ENCODE data around the gene CEACAM21. TPM values are rescaled to one million over a fixed set of nuclear protein-coding genes. Genes with fewer than 3 reads are reported as not detected.

The CEACAM21 gene
- total RNA-seq, 4 donors from 2014 or later: 0.37 to 3.5 (median 1.4) TPM

Other genes with a start within 250 kb of the CEACAM21 start
- 10 to 100 TPM; 17.6 to 43.0 (median 25.2) TPM for gene TGFB1, start 222.2 kb upstream of the CEACAM21 start, total RNA-seq
- gene B9D2, start 212.0 kb upstream of the CEACAM21 start, total RNA-seq: 1 to 10 TPM; 3.3 to 6.8 (median 5.1) TPM
- 10 to 100 TPM; 12.4 to 44.3 (median 14.2) TPM for gene TMEM91, start 199.6 kb upstream of the CEACAM21 start, total RNA-seq
- gene EXOSC5, start 178.8 kb upstream of the CEACAM21 start, total RNA-seq: 10 to 100 TPM; 13.2 to 17.3 (median 15.7) TPM
- 10 to 100 TPM; 30.3 to 47.0 (median 39.1) TPM for gene BCKDHA, start 178.3 kb upstream of the CEACAM21 start, total RNA-seq
- 1 to 10 TPM; 1.0 to 7.2 (median 4.7) TPM for gene B3GNT8, start 148.8 kb upstream of the CEACAM21 start, total RNA-seq
- gene DMAC2, start 136.3 kb upstream of the CEACAM21 start, total RNA-seq: 10 to 100 TPM; 29.2 to 36.7 (median 35.1) TPM
- gene ERICH4, start 133.0 kb upstream of the CEACAM21 start, total RNA-seq: not detected
- 1 to 10 TPM in 3 of 4 donors, not detected in 1; 1.7 to 9.0 (median 2.6) TPM for gene CEACAM4, start 50.9 kb downstream of the CEACAM21 start, total RNA-seq
- not detected for gene CEACAM7, start 112.1 kb downstream of the CEACAM21 start, total RNA-seq
- not detected for gene CEACAM5, start 132.5 kb downstream of the CEACAM21 start, total RNA-seq
- gene CEACAM6, start 179.4 kb downstream of the CEACAM21 start, total RNA-seq: under 1 TPM in 1 of 4 donors, not detected in 3; 0.19 TPM
- 10 to 100 TPM in 1 of 4 donors, not detected in 3; 20.3 TPM for gene CEACAM3, start 220.4 kb downstream of the CEACAM21 start, total RNA-seq